GM10847 (cell line): Measurements from ENCODE around the gene PIP5K1B.

Source experiments
- POLR2A ChIP-seq: IDR thresholded peaks from 2 replicates; pipeline ENCODE4 v1.6.1; 2011; ENCODE audit not compliant: insufficient read length; ENCODE audit errors: extremely low read depth

PIP5K1B gene

GRCh38 chr9:68777070-68777763 lies 72.2 kb downstream of the PIP5K1B start:
- TF ChIP-seq POLR2A = no peak

- TF ChIP-seq POLR2A = no peak
Observed at GRCh38 chr9:68778635-68779034, 73.6 kb downstream of the PIP5K1B start.

- TF ChIP-seq POLR2A = peak; percentile 65
Observed at GRCh38 chr9:68779558-68780379, 74.7 kb downstream of the PIP5K1B start.

- TF ChIP-seq POLR2A = no peak
Observed at GRCh38 chr9:68780380-68780712, 75.3 kb downstream of the PIP5K1B start.

GRCh38 chr9:68780720-68781119 lies 75.7 kb downstream of the PIP5K1B start:
- TF ChIP-seq POLR2A = no peak

GRCh38 chr9:68781928-68782327 lies 76.9 kb downstream of the PIP5K1B start:
- no peak for TF ChIP-seq POLR2A

- TF ChIP-seq POLR2A = no peak
Observed at GRCh38 chr9:68782546-68782945, 77.5 kb downstream of the PIP5K1B start.

GRCh38 chr9:68785965-68786364 lies 80.9 kb downstream of the PIP5K1B start:
- no peak for TF ChIP-seq POLR2A

GRCh38 chr9:68791169-68791568 lies 86.1 kb downstream of the PIP5K1B start:
- TF ChIP-seq POLR2A = no peak

GRCh38 chr9:68793605-68794343 lies 88.7 kb downstream of the PIP5K1B start:
- no peak for TF ChIP-seq POLR2A

- no peak for TF ChIP-seq POLR2A
Observed at GRCh38 chr9:68794898-68795297, 89.9 kb downstream of the PIP5K1B start.

- TF ChIP-seq POLR2A = no peak
Observed at GRCh38 chr9:68795411-68795810, 90.4 kb downstream of the PIP5K1B start.

- TF ChIP-seq POLR2A = no peak
Observed at GRCh38 chr9:68797116-68797515, 92.1 kb downstream of the PIP5K1B start.

- TF ChIP-seq POLR2A = no peak
Observed at GRCh38 chr9:68798423-68798822, 93.4 kb downstream of the PIP5K1B start.

GRCh38 chr9:68800836-68801235 lies 95.8 kb downstream of the PIP5K1B start:
- TF ChIP-seq POLR2A = no peak

GRCh38 chr9:68802525-68803015 lies 97.5 kb downstream of the PIP5K1B start:
- TF ChIP-seq POLR2A = no peak
